Measurements from ENCODE around the gene GAS6.

The GAS6 gene

GRCh38 chr13:113819731-113820715 lies 43.9 kb downstream of the GAS6 start:
- DNase-seq (ENCODE audit: low read depth in 2 of 2) = no peak

GRCh38 chr13:113819341-113819730 lies 44.5 kb downstream of the GAS6 start:
- DNase-seq (ENCODE audit: low read depth in 2 of 2) = no peak

GRCh38 chr13:113818700-113819295 lies 45.1 kb downstream of the GAS6 start:
- no peak for DNase-seq (ENCODE audit: low read depth in 2 of 2)

- no peak for DNase-seq (ENCODE audit: low read depth in 2 of 2)
Measured at GRCh38 chr13:113817860-113818691, 45.8 kb downstream of the GAS6 start.

- DNase-seq (ENCODE audit: low read depth in 2 of 2) = peak; percentile 78 to 84
Measured at GRCh38 chr13:113816946-113817859, 46.7 kb downstream of the GAS6 start.

GRCh38 chr13:113816254-113816929 lies 47.5 kb downstream of the GAS6 start:
- DNase-seq (ENCODE audit: low read depth in 2 of 2) = no peak

GRCh38 chr13:113815151-113816058 lies 48.5 kb downstream of the GAS6 start:
- peak; percentile 10 to 27 for DNase-seq (ENCODE audit: low read depth in 2 of 2)

GRCh38 chr13:113814435-113814821 lies 49.4 kb downstream of the GAS6 start:
- no peak for DNase-seq (ENCODE audit: low read depth in 2 of 2)

GRCh38 chr13:113813749-113814434 lies 50.0 kb downstream of the GAS6 start:
- DNase-seq (ENCODE audit: low read depth in 2 of 2) = no peak

GRCh38 chr13:113813070-113813748 lies 50.7 kb downstream of the GAS6 start:
- DNase-seq (ENCODE audit: low read depth in 2 of 2) = no peak

- DNase-seq (ENCODE audit: low read depth in 2 of 2) = no peak
Measured at GRCh38 chr13:113812178-113813040, 51.5 kb downstream of the GAS6 start.

GRCh38 chr13:113811081-113811928 lies 52.6 kb downstream of the GAS6 start:
- DNase-seq (ENCODE audit: low read depth in 2 of 2) = no peak

GRCh38 chr13:113810640-113811039 lies 53.2 kb downstream of the GAS6 start:
- DNase-seq (ENCODE audit: low read depth in 2 of 2) = no peak

- DNase-seq (ENCODE audit: low read depth in 2 of 2) = no peak
Measured at GRCh38 chr13:113809934-113810333, 53.9 kb downstream of the GAS6 start.

- DNase-seq (ENCODE audit: low read depth in 2 of 2) = no peak
Measured at GRCh38 chr13:113808058-113808834, 55.6 kb downstream of the GAS6 start.

GRCh38 chr13:113806526-113806925 lies 57.4 kb downstream of the GAS6 start:
- DNase-seq (ENCODE audit: low read depth in 2 of 2) = no peak
